K562 (cell line): Measurements from ENCODE around the gene TTC24.

Source experiments
- CEBPB ChIP-seq: fragments of 450-650 bp; IDR thresholded peaks from 2 replicates; pipeline ENCODE4 v1.6.1; 2016; ENCODE audit warnings: missing genetic modification characterization, missing compliant biosample characterization
- KLF1 ChIP-seq: fragments of 450-650 bp; IDR thresholded peaks from 2 replicates; pipeline ENCODE4 v1.6.1; 2016; ENCODE audit warnings: missing genetic modification characterization, missing compliant biosample characterization
- MAZ ChIP-seq, 2 experiments: fragments of 450-650 bp in 1 of 2; sonication (generic) in 1 of 2; formaldehyde crosslinking; IDR thresholded peaks in 1 of 2; conservative IDR thresholded peaks in 1 of 2; 2 replicates each; pipeline versions ENCODE4 v1.4.0 to v1.5.0; 2020; ENCODE audit warnings: mild to moderate bottlenecking in 1 of 2, missing genetic modification reagents in 1 of 2
- MEF2D ChIP-seq: conservative IDR thresholded peaks from 2 replicates; pipeline ENCODE4 v1.6.1; 2016; ENCODE audit warnings: low read depth, missing genetic modification characterization, missing compliant biosample characterization
- POLR2A ChIP-seq: fragments of 450-650 bp; conservative IDR thresholded peaks from 2 replicates; pipeline ENCODE4 v1.6.1; 2016
- RFX5 ChIP-seq: IDR thresholded peaks from 2 replicates; pipeline ENCODE4 v1.6.1; 2011; ENCODE audit warnings: low read depth, mild to moderate bottlenecking, improper control_type of control experiment, low read length
- USF2 ChIP-seq: sonication (generic); formaldehyde crosslinking; IDR thresholded peaks from 2 replicates; pipeline ENCODE4 v1.5.0; 2020; ENCODE audit warnings: missing genetic modification reagents
- ZZZ3 ChIP-seq: fragments of 450-650 bp; IDR thresholded peaks from 2 replicates; pipeline ENCODE4 v1.6.1; 2016; ENCODE audit warnings: antibody characterized with exemption, mild to moderate bottlenecking, moderate library complexity

- TF ChIP-seq POLR2A (no peak), MEF2D (tag) (no peak), RFX5 (no peak), MAZ (CRISPR knock-in tag; conservative IDR thresholded peaks at IDR 0.05 in 1 of 2, IDR thresholded peaks at IDR 0.05 in 1 of 2) (no peak), USF2 (CRISPR knock-in tag) (no peak), ZZZ3 (no peak), KLF1 (tag) (no peak), CEBPB (tag) (no peak)
Measured at GRCh38 chr1:156583821-156584622, 4.5 kb downstream of the TTC24 start.
